Measurements from ENCODE around the gene SLC17A1. TPM values are rescaled to one million over a fixed set of nuclear protein-coding genes. Genes with fewer than 3 reads are reported as not detected.

SLC17A1 gene
- 0.05 TPM in 1 of 5 replicates, not detected in the others for total RNA-seq (2022; extraction: Qiagen RNA extraction; ENCODE audit: low read depth)

GRCh38 chr6:25831532-25832306, at the start of gene SLC17A1:
SLC17A1 (minus strand) TSS chr6:25832052; CDS start chr6:25830557, 1,495 bp downstream.

DNA sequence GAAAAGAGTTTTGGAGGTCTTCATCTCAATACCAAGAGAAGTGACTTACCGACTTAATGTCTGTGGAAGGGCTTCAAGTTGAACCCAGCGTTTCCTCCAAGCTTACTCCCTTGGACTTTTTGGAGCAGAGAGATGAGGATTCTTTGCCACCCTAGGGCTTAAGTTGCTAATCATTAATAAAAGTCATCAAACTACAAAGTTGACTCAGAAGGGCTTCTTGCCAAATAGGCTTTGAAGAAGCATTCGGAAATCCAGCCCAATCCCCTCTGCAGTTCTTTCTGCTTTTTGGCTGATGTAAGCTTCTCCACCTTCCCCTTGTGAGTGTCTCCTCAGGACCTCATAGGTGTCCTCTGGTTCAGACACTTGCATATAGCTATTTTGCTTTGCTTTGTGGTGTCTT, 42.3 kb upstream of the SLC17A1 start, which contains the start of gene SLC17A3:
SLC17A3 (minus strand) TSS at position 126 of the 400 bp plus-strand sequence. CDS start 5,856 bp downstream, outside the sequence.

DNA sequence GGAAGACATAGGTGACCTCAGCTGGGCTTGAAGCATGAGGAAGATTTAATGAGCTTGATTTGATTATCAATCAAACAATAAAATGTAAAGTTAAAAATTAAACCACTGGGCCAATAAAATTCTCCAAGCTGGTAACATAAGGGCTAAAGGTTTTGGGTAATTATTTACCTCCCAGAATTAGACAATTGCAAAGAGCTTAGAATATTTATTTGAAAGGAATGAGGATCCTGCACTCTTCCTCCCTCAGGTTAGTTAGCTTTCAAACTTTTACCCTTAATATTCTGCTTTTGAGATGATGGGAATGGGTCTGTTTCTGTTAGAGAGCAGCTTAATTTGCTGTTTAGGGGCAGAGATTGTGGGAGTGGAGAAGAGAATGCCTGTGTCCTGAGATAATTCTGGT, 77.3 kb downstream of the SLC17A1 start, which contains the start of gene SLC17A4:
SLC17A4 (plus strand) TSS at position 208 of the 400 bp plus-strand sequence. CDS start 7,221 bp downstream, outside the sequence.

Other genes with a start within 250 kb of the SLC17A1 start
- 0.12 to 0.29 TPM (median 0.18 TPM) in 4 of 5 replicates, not detected in the other for gene SCGN, start 179.8 kb downstream of the SLC17A1 start, total RNA-seq (2022; extraction: Qiagen RNA extraction; ENCODE audit: low read depth)
- gene SLC17A4, start 77.3 kb downstream of the SLC17A1 start, total RNA-seq (2022; extraction: Qiagen RNA extraction; ENCODE audit: low read depth), result not detected in 5 replicates
- gene SLC17A3, start 42.2 kb upstream of the SLC17A1 start, total RNA-seq (2022; extraction: Qiagen RNA extraction; ENCODE audit: low read depth), result 0.95 to 1.5 TPM (median 1.2 TPM) in 5 replicates
- not detected in 5 replicates for gene SLC17A2, start 98.6 kb upstream of the SLC17A1 start, total RNA-seq (2022; extraction: Qiagen RNA extraction; ENCODE audit: low read depth)
- gene TRIM38, start 130.8 kb upstream of the SLC17A1 start, total RNA-seq (2022; extraction: Qiagen RNA extraction; ENCODE audit: low read depth), result 1.8 to 2.5 TPM (median 1.9 TPM) in 5 replicates

All from A549 treated with CpdA at 1 μM for 4 hours (cell line).